Suppressor macrophage treated with lipopolysaccharide for 1 hour (primary cell): ENCODE data around the gene PPP2R5B.
"Not testable (repeated sequence)": the region's sequence is repeated elsewhere in the genome, so short reads cannot be mapped to it uniquely, and the experiment has no call there.

ENCODE experiments used
- DNase-seq, 3 donors: peaks; one replicate each; pipeline ENCODE4 v3.0.0-alpha.2; 2020 to 2022

PPP2R5B gene

DNA sequence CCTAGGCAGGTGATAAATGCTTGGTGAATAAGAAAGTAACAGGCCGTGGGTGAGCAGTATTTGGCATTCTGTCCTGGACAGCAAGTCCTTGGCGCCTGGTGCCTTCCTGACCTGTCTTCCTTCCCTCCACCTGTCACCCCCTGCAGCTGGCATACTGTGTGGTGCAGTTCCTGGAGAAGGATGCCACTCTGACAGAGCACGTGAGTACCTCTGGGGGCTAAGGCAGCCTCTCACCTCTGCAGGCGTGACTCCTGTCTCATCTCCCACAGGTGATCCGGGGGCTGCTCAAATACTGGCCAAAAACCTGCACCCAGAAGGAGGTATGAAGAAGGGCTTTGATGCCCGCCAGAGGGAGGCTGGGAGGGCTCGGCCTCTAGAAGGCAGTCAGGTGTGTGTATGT lies 6.8 kb downstream of the PPP2R5B start:
- DNase-seq, result no peak

DNA sequence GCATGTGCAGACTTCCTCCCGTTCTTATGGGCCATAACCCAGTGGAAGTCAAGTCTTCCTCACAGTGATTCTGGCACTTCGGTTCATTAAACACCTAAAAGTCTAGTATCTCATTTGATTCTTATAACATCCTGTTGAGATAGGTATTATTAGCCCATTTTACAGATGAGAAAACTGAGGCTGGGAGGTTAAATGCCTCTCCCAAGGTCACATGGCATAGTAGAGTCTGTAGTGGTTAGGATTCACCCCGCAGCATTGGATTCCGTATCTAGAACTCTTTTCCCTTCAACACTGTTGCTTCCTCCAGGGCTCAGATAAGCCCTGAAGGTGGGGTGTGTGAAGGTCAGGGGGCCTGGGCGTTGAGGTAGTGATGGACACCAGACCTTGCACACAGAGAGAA lies 7.8 kb downstream of the PPP2R5B start:
- DNase-seq, result no peak

- DNase-seq, result no peak
These were observed 8.9 kb downstream of the PPP2R5B start for GRCh38 chr11:64933213-64933934.

- DNase-seq, result no peak
These were observed 9.6 kb downstream of the PPP2R5B start for GRCh38 chr11:64933935-64934681.

DNA sequence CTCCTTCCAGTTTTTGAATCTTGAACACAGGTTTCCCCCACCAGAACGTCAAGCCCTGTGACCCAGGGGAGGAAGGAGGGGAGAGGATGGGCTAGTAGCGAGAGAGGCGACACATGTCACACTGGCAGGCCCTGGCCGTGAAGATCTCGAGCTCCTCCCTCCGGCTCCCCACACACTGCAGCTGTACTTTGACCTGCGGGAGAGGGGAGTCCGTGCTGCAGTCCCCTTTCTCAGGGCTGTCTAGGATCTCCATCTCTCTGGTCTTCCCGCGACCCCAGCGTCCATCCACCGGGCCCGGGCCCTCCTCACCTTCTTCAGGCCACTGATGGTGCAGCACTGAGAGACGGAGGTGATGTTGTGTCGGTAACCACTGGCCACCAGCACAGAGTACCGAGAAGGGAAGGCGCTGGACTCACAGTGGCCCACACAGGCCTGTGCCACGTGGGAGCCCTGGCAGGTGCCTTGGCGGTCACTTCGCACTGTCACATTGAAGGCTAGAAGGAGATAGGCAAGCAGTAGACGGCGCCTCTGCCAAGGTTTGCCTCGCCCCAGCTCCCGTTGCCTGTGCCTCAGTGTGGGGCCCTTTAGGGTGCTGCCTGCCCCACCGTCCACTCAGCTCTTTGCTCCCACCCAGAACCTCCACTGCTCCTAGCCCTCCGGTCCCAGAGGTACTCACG lies 10.3 kb downstream of the PPP2R5B start:
- DNase-seq, result no peak

DNA sequence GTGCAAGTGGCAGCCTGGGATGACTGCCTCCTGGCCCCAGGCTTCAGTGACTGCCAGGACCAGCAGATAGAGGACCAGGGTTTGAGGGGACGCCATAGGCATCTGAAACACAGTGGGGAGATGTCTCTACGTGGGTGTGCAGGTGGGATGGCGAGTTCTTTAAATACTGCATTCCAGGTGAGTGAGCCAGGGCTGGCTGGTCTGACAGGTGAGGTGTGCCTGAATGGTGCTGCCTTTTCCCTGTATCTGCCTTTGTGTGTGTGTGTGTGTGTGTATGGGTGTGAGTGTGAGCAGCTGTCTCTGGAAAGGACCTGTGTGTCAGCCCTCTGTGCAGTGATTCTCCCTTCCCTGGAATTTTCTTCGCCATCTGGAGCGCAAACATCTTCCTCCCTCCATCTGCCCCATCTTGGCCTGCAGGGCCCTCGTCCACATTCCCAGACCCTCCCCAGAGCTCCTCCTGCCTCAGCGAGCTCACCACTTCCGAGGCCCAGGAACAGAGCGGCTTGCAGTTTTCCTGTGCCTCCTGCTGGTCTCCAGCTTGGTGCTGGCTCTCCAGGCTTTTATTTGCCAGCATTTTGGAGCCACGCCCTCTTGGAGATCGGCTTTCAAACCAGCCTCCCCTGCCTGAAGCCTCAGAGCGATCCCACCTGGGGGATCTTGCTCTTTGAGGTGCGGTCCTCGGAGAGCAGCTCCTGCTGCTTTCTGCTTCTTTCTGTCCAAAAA lies 11.0 kb downstream of the PPP2R5B start, which contains the start of gene GPHA2:
GPHA2 (minus strand) TSS at position 535 of the 723 bp plus-strand sequence; CDS start at position 102, 433 bp downstream.
- DNase-seq, result no peak

DNA sequence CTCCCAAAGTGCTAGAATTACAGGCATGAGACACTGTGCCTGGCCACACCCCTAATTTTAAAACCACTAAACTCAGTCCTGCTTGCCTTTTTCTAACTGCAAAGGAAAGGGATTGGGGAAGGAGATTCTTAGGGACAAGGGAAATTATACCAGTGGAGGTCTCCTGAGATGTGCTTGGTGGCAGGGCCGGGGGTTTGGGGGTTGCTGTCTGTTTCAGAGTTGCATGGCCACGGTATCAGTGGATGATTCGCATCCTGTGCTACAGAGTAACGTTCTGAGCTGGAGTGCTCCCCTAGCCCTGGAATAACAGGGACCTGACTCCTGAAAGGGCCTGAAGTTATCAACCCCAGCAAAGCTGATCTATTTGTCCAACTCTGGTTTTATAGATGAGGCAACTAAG lies 12.1 kb downstream of the PPP2R5B start:
- no peak for DNase-seq

- peak; percentile 51 to 56 (median 55) for DNase-seq
These were observed 22.8 kb downstream of the PPP2R5B start for GRCh38 chr11:64947208-64947814.

- no peak for DNase-seq
These were observed 27.0 kb downstream of the PPP2R5B start for GRCh38 chr11:64951529-64951928.

GRCh38 chr11:64954201-64954600 lies 29.7 kb downstream of the PPP2R5B start:
- DNase-seq, result no peak

DNA sequence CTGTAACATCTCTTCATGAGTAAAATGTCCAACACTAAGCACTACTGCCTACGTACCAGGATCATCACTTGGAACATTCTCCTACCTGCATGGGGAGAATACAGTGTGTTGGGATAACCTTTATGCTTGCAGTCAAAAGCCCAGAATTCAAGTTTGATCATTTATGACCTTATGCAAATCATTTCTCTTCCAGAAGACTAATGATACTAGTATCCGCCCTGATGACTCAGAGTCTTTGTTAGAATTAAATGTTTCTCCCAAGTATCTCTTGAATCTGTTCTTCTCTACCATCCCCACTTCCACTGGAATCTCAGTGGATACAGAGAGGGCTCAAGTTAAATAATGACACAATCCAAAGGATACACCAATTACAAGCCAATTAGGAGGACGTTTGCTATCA lies 35.0 kb downstream of the PPP2R5B start:
- no peak for DNase-seq

- DNase-seq, result no peak
These were observed 36.2 kb downstream of the PPP2R5B start for GRCh38 chr11:64960719-64961118.

- no peak for DNase-seq
These were observed 38.7 kb downstream of the PPP2R5B start for GRCh38 chr11:64963072-64963631.

- DNase-seq, result no peak
These were observed 42.9 kb downstream of the PPP2R5B start for GRCh38 chr11:64967375-64967774.

DNA sequence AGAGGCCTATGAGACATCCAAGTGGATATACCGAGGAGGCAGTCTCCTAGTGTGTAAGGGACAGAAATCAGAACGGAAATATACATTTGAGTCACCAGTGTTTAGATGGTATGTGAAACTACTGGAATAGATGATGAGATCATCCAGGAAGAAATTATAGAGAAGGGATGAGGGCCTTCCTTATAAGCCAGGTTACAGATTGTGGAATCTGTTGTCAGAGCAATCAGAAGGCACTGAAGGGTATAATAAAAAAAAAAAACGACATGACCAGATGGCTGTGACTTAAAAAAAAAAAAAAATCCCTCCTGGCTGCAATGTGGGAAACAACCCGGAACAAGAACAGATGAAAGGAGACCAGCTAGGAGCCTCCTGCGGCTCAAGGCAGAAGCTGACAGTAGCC lies 44.7 kb downstream of the PPP2R5B start:
- DNase-seq, result peak; percentile 26 to 42 (median 32)

DNA sequence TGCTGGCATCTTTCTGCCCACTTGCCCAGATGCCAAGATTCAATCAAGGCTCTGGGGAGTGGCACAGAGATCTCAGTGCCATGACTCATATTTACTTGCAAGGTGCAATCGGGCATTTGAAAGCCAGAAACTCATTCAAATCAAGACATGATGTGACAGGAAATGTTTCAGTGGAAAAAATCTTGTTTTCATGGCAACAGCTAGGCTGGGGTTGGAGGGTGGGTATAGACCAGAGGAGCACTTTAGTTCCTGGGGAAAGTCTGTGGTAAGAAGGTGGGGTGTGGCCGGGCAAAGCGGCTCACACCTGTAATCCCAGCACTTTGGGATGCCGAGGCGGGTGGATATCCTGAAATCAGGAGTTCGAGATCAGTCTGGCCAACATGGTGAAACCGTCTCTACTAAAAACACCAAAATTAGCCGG lies 46.3 kb downstream of the PPP2R5B start:
- DNase-seq, result no peak

GRCh38 chr11:64971421-64972233 lies 47.1 kb downstream of the PPP2R5B start, which contains the start of gene MAJIN:
Gene MAJIN, minus strand, starts transcription at chr11:64972108. Its CDS starts 12,703 bp downstream, at chr11:64959405.
- peak; percentile 89 to 95 (median 95) for DNase-seq

DNA sequence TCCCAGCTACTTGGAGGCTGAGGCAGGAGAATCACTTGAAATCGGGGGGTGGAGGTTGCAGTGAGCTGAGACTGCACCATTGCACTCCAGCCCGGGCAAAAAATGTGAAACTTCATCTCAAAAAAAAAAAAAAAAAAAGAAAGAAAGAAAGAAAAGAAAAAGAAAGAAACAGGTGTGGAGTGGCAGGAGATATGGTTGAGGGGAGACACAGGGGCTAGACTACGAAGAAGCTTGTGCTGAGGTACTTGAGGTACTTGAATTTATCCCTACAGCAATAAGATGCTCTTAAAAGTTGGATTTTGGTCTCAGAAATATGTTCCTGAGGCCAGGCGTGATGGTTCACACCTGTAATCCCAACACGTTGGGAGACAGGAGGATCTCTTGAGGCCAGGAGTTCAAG lies 49.6 kb downstream of the PPP2R5B start:
- DNase-seq, result no peak

- DNase-seq, result no peak
These were observed 52.2 kb downstream of the PPP2R5B start for GRCh38 chr11:64976651-64977050.

DNA sequence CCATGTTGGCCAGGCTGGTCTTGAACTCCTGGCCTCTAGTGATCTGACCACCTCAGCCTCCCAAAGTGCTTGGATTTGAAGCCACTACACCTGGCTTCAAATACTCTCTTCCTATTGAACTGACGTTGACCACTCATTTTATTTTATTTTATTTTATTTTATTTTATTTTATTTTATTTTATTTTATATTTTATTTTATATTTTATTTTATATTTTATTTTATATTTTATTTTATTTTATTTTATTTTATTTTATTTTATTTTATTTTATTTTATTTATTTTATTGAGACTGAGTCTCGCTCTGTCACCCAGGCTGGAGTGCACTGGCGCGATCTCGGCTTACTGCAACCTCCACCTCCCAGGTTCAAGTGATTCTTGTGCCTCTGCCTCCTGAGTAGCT lies 58.9 kb downstream of the PPP2R5B start:
- not testable (repeated sequence) for DNase-seq
